ENCODE measurements around the gene ERC1.

- no peak for TF ChIP-seq RFX5 (IDR thresholded peaks at IDR 0.05)
- TF ChIP-seq SREBF2 (IDR thresholded peaks at IDR 0.05): no peak
- no peak for TF ChIP-seq CBX2 (IDR thresholded peaks at IDR 0.05; ENCODE audit: borderline replicate concordance, low read depth)
- no peak for TF ChIP-seq CTCF (IDR thresholded peaks at IDR 0.05)
- TF ChIP-seq NR3C1 (IDR thresholded peaks at IDR 0.05): no peak
Observed at GRCh38 chr12:1013618-1014489, 22.8 kb downstream of the ERC1 start.
